Measurements from ENCODE around the gene SLX9.

GRCh38 chr21:44898851-44899767, 40.7 kb upstream of the SLX9 start:
- TF ChIP-seq POLR2A (IDR thresholded peaks at IDR 0.05) (no peak), CTCF (IDR thresholded peaks at IDR 0.05) (no peak)
